GM12891 (cell line): Measurements from ENCODE around the gene ASCL2.
"Not testable (repeated sequence)": the region's sequence is repeated elsewhere in the genome, so short reads cannot be mapped to it uniquely, and the experiment has no call there.

Source experiments
- DNase-seq: peaks from one replicate; pipeline ENCODE4 v3.0.0; 2011; ENCODE audit warnings: low spot score; ENCODE audit not compliant: insufficient read length
- FAIRE-seq: peaks from 2 replicates; lab custom pipeline; 2011; peaks lifted over from hg19 to GRCh38; lab: Jason Lieb, UNC
- PAX5 ChIP-seq: IDR thresholded peaks from 2 replicates; pipeline ENCODE4 v1.6.1; 2011; ENCODE audit warnings: low read length, moderate library complexity, mild to moderate bottlenecking; ENCODE audit not compliant: insufficient read depth, severe bottlenecking
- POLR2A ChIP-seq: IDR thresholded peaks from 2 replicates; pipeline ENCODE4 v1.6.1; 2011; ENCODE audit warnings: low read depth, low read length, control low read depth
- POLR2AphosphoS5 ChIP-seq: IDR thresholded peaks from 2 replicates; pipeline ENCODE4 v1.6.1; 2011; ENCODE audit warnings: low read depth, low read length, control low read depth
- POU2F2 ChIP-seq: IDR thresholded peaks from 2 replicates; pipeline ENCODE4 v1.6.1; 2011; ENCODE audit warnings: low read depth, mild to moderate bottlenecking, control low read depth, low read length, moderate library complexity
- SPI1 ChIP-seq: IDR thresholded peaks from 2 replicates; pipeline ENCODE4 v1.6.1; 2011; ENCODE audit warnings: low read depth, low read length, control low read depth
- TAF1 ChIP-seq: IDR thresholded peaks from 2 replicates; pipeline ENCODE4 v1.6.1; 2011; ENCODE audit warnings: low read depth, low read length, control low read depth

ASCL2 gene

DNA sequence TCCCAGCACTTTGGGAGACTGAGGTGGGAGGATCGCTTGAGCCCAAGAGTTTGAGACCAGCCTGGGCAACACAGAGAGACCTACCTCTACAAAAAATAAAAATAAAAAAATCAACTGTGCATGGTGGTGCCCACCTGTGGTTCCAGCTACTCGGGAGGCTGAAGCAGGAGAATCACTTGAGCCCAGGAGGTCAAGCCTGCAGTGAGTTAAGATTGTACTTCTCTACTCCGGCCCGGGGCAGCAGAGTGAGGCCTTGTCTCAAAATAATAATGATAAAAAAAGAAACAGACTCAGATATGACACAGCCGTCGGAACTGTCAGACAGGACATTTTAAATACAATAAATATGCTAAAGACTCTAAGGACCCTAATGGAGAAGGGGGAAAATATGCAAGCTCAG lies 18.4 kb downstream of the ASCL2 start:
- FAIRE-seq (no peak), DNase-seq (no peak)
- no peak for TF ChIP-seq TAF1

DNA sequence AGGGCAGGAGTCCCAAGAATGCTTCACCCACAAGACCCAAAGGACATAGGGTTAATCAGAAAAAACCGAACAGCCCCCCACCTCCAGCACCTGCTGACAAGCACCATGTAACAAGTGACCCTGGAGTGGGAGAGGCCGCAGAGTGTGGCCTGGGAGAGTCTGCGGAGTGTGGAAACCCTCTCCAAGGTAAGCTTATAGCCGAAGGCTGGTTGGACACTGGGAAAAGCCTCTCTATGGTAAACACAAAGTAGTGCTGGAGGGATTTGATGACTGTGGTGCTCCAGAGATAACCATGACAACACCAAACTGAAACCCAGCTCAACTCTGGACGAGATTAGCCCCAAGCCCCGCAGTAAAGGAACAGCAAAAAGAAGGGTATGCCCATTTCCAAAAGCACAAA lies 19.2 kb downstream of the ASCL2 start:
- TF ChIP-seq POLR2AphosphoS5: no peak
- TF ChIP-seq TAF1: no peak
- TF ChIP-seq POLR2A: no peak
- TF ChIP-seq POU2F2: no peak
- TF ChIP-seq PAX5: no peak
- no peak for TF ChIP-seq SPI1
- FAIRE-seq: no peak

DNA sequence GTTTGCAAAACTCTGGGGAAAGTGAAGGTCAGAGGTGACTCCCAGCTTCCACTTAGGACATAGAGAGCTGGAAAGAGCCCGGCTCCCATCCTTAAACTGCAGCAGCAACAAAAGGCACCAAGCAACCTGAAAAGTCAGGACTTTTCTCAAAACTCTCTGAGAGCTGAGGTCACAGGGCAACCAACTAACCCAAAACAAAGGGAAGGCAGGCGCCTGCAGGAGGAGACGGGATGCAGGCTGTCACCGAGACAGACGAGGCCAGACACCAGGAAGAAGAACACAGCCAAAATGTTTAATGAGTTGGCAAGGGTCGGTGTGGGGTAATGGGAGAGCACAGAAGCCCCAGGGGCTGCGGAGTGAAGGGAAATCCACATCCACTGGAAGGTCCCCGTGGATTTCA lies 19.9 kb downstream of the ASCL2 start:
- FAIRE-seq (no peak), DNase-seq (no peak)
- no peak for TF ChIP-seq POU2F2
- no peak for TF ChIP-seq TAF1

More for the DNA sequence above, 19.2 kb downstream of the ASCL2 start:
- no peak for DNase-seq

DNA sequence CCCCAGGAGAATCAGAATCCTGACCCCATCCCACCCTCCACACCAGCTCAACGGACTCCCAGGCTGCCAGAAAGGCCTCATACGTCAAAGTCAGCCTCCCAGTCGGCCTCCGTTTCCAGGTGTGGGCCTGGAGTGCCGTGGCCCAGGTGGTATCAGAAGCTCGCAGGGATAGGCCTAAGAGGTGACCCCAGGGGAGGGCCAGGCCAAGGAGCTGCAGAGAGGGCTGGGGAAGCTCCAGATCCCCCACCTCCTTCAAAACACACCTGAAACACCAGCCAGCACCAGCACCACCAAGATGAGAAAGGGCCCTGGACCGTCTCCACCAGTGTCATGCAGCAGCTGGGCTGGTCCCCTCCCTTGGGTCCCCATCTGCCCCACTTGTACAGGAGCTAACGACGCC lies 20.3 kb downstream of the ASCL2 start:
- TF ChIP-seq PAX5 (no peak), POU2F2 (no peak), TAF1 (no peak), POLR2AphosphoS5 (no peak), SPI1 (no peak), POLR2A (no peak)
- no peak for FAIRE-seq
- no peak for DNase-seq

DNA sequence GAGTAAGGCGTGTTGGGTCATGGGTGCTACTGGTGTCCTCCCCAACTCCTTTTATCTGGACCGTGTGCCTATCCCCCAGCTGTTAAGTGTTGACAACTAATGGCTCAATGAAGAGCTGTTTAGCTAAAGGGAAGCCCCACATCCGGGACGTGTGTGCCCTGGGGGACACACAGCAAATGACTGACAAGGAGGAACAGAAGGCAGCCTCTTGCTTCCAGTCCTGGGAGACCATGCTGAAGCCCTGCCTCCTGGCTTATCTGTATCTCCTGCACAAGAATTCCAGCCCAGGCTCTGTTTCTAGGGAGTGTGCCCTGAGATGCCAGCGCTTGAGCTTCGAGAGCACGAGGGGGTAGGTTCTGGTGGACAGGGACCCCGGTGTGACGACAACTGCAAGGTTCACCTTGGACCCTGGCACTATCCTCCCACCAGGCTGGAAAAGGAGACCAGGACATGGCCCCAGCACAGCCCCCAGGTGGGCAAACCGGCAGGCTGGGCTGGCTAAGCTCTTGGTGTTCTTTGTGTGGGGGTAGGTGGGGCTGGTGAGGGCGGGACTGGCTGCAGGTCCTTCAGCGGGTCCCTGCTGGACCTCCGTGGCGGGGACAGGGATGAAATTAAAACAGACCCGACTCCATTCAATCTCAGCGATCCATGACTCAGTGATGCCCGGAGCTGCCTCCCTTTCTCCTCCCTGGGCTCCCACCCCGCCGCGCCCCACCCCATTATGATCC lies 21.0 kb downstream of the ASCL2 start:
- no peak for DNase-seq

DNA sequence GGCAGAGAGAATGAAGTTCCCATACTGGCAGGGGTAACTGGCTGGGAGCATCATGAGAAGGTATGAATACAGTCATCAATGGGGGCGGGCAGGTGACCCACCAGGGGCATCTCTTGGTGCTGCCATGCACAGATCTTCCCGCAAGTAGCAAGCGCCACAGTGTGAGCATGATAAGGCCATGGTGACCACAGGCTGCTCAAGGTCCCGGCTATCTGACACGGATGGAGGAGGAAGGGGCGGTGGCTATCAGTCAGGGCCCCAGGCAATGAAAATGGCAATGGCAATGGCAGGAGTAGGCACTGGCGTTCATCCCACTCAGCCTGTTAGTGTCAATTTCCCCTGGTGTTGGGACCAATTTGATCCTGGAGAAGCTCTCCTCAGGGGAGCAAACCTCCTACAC lies 21.6 kb downstream of the ASCL2 start:
- TF ChIP-seq POU2F2 (no peak), POLR2A (no peak), POLR2AphosphoS5 (no peak), SPI1 (no peak), PAX5 (no peak), TAF1 (no peak)
- FAIRE-seq: no peak
- no peak for DNase-seq

More for the DNA sequence above, 21.0 kb downstream of the ASCL2 start:
- no peak for FAIRE-seq
- TF ChIP-seq POLR2AphosphoS5 (no peak), POLR2A (no peak), SPI1 (no peak), POU2F2 (no peak)

DNA sequence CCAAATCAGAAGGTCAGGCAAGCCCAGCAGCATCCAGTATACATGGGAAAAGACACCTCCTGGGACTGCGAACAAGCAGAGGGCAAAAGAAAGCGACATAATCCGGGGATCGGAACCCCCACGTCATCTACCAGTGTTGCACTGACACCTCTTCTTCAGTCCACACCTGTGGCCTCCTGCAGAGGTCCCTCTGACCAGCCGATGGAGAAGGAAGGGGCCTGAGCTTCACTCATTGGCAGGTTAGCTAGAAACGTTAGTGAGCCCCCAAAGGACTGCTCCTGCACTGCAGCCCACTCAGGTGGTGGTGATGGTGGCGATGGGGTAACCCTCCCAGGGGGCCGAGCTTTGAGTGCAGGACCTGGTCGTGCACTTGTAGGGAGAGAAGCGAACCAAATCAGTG lies 22.1 kb downstream of the ASCL2 start:
- DNase-seq (no peak), FAIRE-seq (no peak)
- no peak for TF ChIP-seq PAX5
- no peak for TF ChIP-seq POLR2A
- no peak for TF ChIP-seq POLR2AphosphoS5
- TF ChIP-seq SPI1: no peak
- TF ChIP-seq TAF1: no peak
- TF ChIP-seq POU2F2: no peak

DNA sequence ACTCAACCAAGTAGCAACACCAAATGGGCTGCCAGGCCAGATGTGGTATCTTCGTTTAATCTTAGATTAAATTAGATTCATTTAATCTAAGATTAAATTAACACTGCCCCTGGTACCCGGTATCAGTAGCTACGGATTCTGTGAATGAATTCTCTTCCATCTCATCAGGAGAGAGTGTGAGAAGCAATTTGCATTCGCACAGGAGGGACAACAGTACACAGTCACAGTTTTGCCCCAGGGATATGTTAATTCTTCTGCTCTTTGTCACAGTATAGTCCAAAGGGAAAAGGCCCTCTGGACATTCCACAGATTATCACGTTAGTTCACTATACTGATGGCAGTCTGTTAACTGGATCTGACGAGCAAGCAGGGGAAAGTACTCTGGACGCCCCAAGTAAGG lies 22.9 kb downstream of the ASCL2 start:
- no peak for DNase-seq
- FAIRE-seq: no peak
- TF ChIP-seq POU2F2 (no peak), SPI1 (no peak), POLR2A (no peak), PAX5 (no peak)

DNA sequence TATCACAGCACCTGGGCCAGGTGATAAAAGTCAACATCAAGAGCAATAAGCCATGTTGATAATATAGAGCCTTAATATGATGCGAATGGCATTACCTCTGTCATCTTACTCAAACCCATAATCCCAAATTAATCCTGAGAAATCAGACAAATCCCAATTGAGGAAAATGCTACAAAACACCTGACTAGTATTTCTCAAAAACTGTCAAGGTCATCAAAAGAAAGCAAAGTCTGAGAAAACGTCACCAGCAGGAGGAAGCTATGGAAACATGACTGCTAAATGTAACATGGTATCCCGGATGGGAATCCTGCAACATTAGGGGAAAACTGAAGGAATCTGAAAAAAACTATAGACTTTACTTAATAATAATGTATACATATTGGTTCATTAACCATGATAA lies 29.6 kb downstream of the ASCL2 start:
- FAIRE-seq (no peak), DNase-seq (no peak)
- TF ChIP-seq PAX5: no peak
- no peak for TF ChIP-seq POLR2A
- TF ChIP-seq TAF1: no peak
- no peak for TF ChIP-seq POU2F2
- no peak for TF ChIP-seq SPI1
- TF ChIP-seq POLR2AphosphoS5: no peak

DNA sequence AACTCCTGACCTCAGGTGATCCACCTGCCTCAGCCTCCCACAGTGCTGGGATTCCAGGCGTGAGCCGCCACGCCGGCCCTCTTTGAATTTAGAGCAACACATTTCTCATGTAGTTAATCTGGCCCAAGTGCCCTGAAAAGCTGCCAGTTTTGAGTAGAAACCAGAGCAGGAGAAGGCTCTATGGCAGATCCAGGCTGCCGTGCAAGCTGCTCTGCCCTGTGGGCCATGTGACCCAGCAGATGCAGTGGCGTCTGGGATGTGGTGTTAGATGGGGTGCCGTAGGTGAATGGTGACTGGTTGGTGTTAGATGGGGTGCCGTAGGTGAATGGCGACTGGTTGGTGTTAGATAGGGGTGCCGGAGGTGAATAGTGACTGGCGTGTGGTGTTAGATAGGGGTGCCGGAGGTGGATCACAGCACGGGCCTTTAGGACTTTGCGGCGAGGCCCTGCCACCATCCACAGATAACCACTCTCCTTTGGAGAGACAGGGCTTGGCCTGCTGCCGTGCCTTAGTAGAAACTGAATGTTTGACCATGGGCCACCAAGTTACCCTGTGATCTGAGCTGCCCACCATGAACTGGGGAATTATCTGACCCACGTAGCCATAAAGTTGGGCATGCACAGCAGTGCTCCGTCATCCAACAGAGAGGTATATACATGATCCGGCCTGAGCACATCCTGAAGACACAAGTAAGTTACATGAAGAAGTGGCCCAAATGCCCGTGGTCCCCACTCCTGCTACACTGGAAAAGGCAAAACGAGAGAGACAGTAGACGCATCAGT lies 32.7 kb downstream of the ASCL2 start:
- no peak for DNase-seq
- TF ChIP-seq SPI1: no peak
- no peak for TF ChIP-seq POLR2AphosphoS5
- TF ChIP-seq POLR2A: no peak
- no peak for TF ChIP-seq PAX5
- TF ChIP-seq TAF1: no peak
- TF ChIP-seq POU2F2: no peak
- FAIRE-seq: no peak

DNA sequence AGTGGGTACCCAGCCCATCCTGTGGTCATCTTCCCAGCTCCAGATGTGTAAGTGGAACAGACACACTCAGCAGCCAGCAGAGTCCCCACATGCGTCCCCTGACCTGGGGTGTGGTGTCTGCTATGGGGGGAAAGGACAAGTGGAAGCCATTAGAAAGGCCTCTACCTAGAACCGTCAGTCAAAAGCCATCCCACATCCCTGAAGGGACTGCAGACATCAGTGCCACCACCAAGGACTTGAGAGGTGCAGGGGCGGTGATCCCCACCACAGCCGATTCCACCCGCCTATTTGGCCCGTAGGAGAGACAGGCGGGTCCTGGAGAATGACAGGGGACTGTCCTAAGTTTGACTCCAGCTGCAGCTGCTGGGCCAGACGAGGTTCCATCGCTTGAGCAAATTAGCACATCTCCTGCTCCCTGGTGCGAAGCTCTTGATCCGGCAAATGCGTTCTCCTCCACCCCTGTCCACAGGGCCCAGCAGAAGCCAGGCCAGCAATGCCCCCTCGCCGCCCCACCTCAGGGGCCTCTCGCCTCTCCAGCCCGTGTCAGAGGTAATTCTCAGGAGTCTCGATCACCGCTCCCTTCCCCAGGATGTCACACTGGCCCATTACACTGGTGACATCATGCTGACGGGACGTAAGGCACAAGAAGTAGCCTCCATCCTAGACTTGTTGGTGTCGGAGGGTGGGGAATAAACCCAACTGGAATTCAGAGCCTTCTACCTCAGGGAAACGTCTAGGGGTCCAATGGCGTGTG lies 33.8 kb downstream of the ASCL2 start:
- DNase-seq, FAIRE-seq: not testable (repeated sequence)
